Thyroid gland (tissue), 4 donors: ENCODE data around the gene SSR2. TPM values are rescaled to one million over a fixed set of nuclear protein-coding genes. Genes with fewer than 3 reads are reported as not detected.

ENCODE experiments used
- DNase-seq, 2 donors: peaks; one replicate each; pipeline ENCODE4 v3.0.0-alpha.2; 2019
- H3K27ac ChIP-seq, 3 donors: fragments of 200-600 bp; sonication (generic); 1 replicate in 2 of 3; 2 replicates in 1 of 3; pipeline ENCODE4 v1.5.1; 2016 to 2019; ENCODE audit warnings: mild to moderate bottlenecking in 1 of 3, moderate library complexity in 1 of 3
- H3K27me3 ChIP-seq: fragments of 200-600 bp; sonication (generic); one replicate; pipeline ENCODE4 v1.5.1; 2019
- H3K36me3 ChIP-seq, 2 donors: fragments of 200-600 bp; sonication (generic); one replicate each; pipeline ENCODE4 v1.5.1; 2016 to 2019
- H3K4me1 ChIP-seq, 2 donors: fragments of 200-600 bp; sonication (generic); one replicate each; pipeline ENCODE4 v1.5.1; 2017 to 2019
- H3K4me3 ChIP-seq, 3 donors: fragments of 200-600 bp; sonication (generic); replicated peaks in 1 of 3; 1 replicate in 2 of 3; 2 replicates in 1 of 3; pipeline ENCODE4 v1.5.1; 2016; ENCODE audit warnings: mild to moderate bottlenecking in 1 of 3
- H3K9me3 ChIP-seq: fragments of 200-600 bp; sonication (generic); one replicate; pipeline ENCODE4 v1.5.1; 2017
- CTCF ChIP-seq, 6 experiments: fragments of 200-600 bp in 3 of 6; fragments of 450-650 bp in 3 of 6; sonication (generic) in 3 of 6; IDR thresholded peaks; one replicate each; pipeline ENCODE4 v1.5.1; 2016 to 2019; ENCODE audit warnings: antibody characterized with exemption in 6 of 6, mild to moderate bottlenecking in 2 of 6, inconsistent platforms in 1 of 6, moderate library complexity in 1 of 6
- POLR2A ChIP-seq, 2 donors: fragments of 450-650 bp; IDR thresholded peaks; one replicate each; pipeline ENCODE4 v1.6.1; 2017; ENCODE audit warnings: antibody characterized with exemption in 2 of 2, mild to moderate bottlenecking in 2 of 2, moderate library complexity in 1 of 2
- WGBS, 2 donors: methylation state at CpG; one replicate each; pipeline ENCODE4 v1.1.5; 2017; 5-methylcytosine and 5-hydroxymethylcytosine counted together
- intact Hi-C: fragments of 100-400 bp; cut with DNase I; formaldehyde crosslinking; loops from one replicate; pipeline ENCODE4 v1.15.1; 2023
- total RNA-seq, 4 donors: library from RNA; depleted of rRNA; stranded (reverse); fragments of >200 nt; gene quantifications; one replicate each; pipeline ENCODE4 v1.2.3, GENCODE V29; 2016

SSR2 gene
- total RNA-seq, 4 donors from 2014 or later: 78.6 to 193 (median 130) TPM

- TF ChIP-seq CTCF (IDR thresholded peaks at IDR 0.05) (no peak), POLR2A (IDR thresholded peaks at IDR 0.05) (peak in 1 of 2 donors; percentile 74)
- WGBS, 2 donors: 17 to 25% methylated on average over 11 of the region's 11 CpGs
- Histone ChIP-seq H3K27ac (peak within 1 kb of the TSS; percentile 44 to 63 (median 53)), H3K4me1 (peaks cover 7 to 9% of the 10 kb centered on the region in 2 donors), H3K36me3 (no peaks in the 10 kb centered on the region), H3K9me3 (no peaks in the 10 kb centered on the region), H3K27me3 (no peaks in the 10 kb centered on the region), H3K4me3 (peak within 1 kb of the TSS in 2 of 3 donors; percentile 29 to 40)
- intact Hi-C loops: no loop called here
- peak; percentile 89 to 90 for DNase-seq
Observed at GRCh38 chr1:156060937-156061636, 40.3 kb upstream of the SSR2 start, which contains the start of gene RAB25. Gene RAB25, plus strand, starts transcription at chr1:156061160. Its CDS starts 241 bp downstream, at chr1:156061401.

GRCh38 chr1:156056326-156056849, 35.6 kb upstream of the SSR2 start:
- WGBS, 2 donors: 92 to 97% methylated on average over 1 of the region's 1 CpG
- TF ChIP-seq POLR2A (IDR thresholded peaks at IDR 0.05) (no peak), CTCF (IDR thresholded peaks at IDR 0.05) (no peak)
- DNase-seq: no peak
- no peaks in the 10 kb centered on the region for H3K9me3 ChIP-seq
- peaks cover 8 to 9% of the 10 kb centered on the region in 2 donors for H3K4me1 ChIP-seq
- no peak overlapping the region for H3K4me3 ChIP-seq
- no peaks in the 10 kb centered on the region for H3K27me3 ChIP-seq
- intact Hi-C loops: loop anchor here (10.0 kb wide), 1 partner anchor 122 kb away; the partner anchor contains the start of gene KHDC4
- no peaks in the 10 kb centered on the region for H3K36me3 ChIP-seq
- no peak overlapping the region for H3K27ac ChIP-seq

- Histone ChIP-seq H3K9me3 (no peaks in the 10 kb centered on the region), H3K4me3 (peak overlapping the region; percentile 60 to 88 (median 84)), H3K4me1 (peaks cover 8 to 9% of the 10 kb centered on the region in 2 donors), H3K27me3 (no peaks in the 10 kb centered on the region), H3K36me3 (no peaks in the 10 kb centered on the region), H3K27ac (peak overlapping the region in 2 of 3 donors; percentile 31 to 88)
- no peak for DNase-seq
- no peak for TF ChIP-seq CTCF (IDR thresholded peaks at IDR 0.05)
- no peak for TF ChIP-seq POLR2A (IDR thresholded peaks at IDR 0.05)
- WGBS, 2 donors: 25 to 75% methylated on average over 7 to 17 of the region's 17 CpGs
- intact Hi-C loops: loop anchor here (10.0 kb wide), 1 partner anchor 121 kb away; the partner anchor contains the start of gene KHDC4
Observed at GRCh38 chr1:156055281-156056048, 34.7 kb upstream of the SSR2 start.

GRCh38 chr1:156054500-156055280, 33.9 kb upstream of the SSR2 start, which contains the start of gene LAMTOR2:
Gene LAMTOR2, plus strand, starts transcription at chr1:156054782. Its CDS starts 108 bp downstream, at chr1:156054890.
- Histone ChIP-seq H3K27me3 (no peaks in the 10 kb centered on the region), H3K4me1 (peaks cover 8 to 9% of the 10 kb centered on the region in 2 donors), H3K27ac (peak within 1 kb of the TSS; percentile 76 to 88 (median 83)), H3K9me3 (no peaks in the 10 kb centered on the region), H3K36me3 (no peaks in the 10 kb centered on the region), H3K4me3 (peak within 1 kb of the TSS; percentile 60 to 88 (median 84))
- DNase-seq: peak; percentile 98 to 99
- WGBS, 2 donors: 0 to 3% methylated on average over 4 to 38 of the region's 53 CpGs
- TF ChIP-seq POLR2A (IDR thresholded peaks at IDR 0.05) (peak in 1 of 2 donors; percentile 79), CTCF (IDR thresholded peaks at IDR 0.05) (peak in 1 of 6 experiments; percentile 7)
- intact Hi-C loops: loop anchor here (10.0 kb wide), 1 partner anchor 120 kb away; the partner anchor contains the start of gene KHDC4
